Tibial nerve (tissue), 3 donors: ENCODE results near the gene LRRC4.

Experiments used
- CTCF ChIP-seq, 5 experiments: fragments of 200-600 bp in 3 of 5; fragments of 450-650 bp in 2 of 5; sonication (generic) in 3 of 5; IDR thresholded peaks; one replicate each; pipeline ENCODE4 v1.5.1; 2016 to 2019; ENCODE audit warnings: antibody characterized with exemption in 5 of 5, mild to moderate bottlenecking in 3 of 5, moderate library complexity in 2 of 5
- POLR2A ChIP-seq, 2 donors: fragments of 450-650 bp; IDR thresholded peaks; one replicate each; pipeline ENCODE4 v1.6.1; 2017; ENCODE audit warnings: antibody characterized with exemption in 2 of 2, mild to moderate bottlenecking in 2 of 2, moderate library complexity in 2 of 2

- TF ChIP-seq CTCF (IDR thresholded peaks at IDR 0.05) (no peak), POLR2A (IDR thresholded peaks at IDR 0.05) (no peak)
These were observed 21.8 kb upstream of the LRRC4 start for GRCh38 chr7:128053023-128053422.
